Measurements from ENCODE around the gene SUSD6.
"Not testable (repeated sequence)": the region's sequence is repeated elsewhere in the genome, so short reads cannot be mapped to it uniquely, and the experiment has no call there.

Gene SUSD6

DNA sequence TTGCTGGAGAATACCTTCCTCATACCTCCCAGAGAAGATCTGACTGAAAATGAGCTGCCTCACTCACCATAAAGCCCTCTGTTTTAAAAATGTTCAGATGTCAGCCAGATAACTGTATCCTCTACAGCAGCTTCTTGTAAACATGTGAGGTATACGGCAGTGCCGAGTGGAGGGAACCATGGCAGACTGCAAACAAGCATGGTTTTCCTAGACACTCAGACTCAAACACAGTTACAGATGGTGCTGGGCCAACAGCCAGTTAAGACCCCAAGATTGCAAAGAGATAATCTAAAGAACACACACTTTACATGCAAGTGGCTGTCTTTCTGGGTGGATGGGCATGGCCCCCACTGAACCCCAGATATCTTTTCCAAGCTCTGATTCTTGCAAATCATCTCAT lies 20.1 kb upstream of the SUSD6 start:
- DNase-seq (ENCODE audit: low read depth, low spot score), result no peak

DNA sequence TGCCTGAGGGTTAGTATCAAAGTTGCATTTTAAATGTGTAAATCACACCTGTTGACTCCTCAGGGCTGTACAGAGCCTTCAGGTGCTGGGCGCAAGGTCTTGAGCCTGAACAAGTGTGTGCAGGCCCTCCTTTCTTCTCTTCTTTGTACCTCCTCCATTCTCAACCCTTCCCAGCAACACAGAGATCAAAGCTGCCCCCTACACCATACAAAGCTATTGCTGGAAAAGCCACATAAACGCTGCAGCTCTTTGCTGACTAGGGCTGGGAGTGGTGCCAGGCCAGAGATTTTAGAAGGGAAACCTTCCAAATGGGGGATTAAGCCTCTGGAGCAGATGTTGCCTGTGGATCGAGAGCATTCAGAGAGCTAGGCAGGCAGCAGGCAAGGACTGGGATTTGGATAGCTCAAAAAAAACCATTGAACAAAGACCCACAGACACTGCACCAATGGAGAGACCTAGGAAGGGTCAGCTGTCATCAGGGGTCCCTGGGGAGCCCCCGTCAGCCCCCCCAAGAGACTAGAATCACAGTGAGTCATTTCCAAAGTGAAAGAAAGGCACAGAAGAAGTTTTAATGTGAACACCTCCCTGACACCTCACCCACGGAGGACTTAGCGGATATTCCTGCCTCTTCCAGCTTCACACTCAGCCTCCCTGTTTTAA lies 18.2 kb upstream of the SUSD6 start:
- no peak for DNase-seq (ENCODE audit: low read depth, low spot score)

DNA sequence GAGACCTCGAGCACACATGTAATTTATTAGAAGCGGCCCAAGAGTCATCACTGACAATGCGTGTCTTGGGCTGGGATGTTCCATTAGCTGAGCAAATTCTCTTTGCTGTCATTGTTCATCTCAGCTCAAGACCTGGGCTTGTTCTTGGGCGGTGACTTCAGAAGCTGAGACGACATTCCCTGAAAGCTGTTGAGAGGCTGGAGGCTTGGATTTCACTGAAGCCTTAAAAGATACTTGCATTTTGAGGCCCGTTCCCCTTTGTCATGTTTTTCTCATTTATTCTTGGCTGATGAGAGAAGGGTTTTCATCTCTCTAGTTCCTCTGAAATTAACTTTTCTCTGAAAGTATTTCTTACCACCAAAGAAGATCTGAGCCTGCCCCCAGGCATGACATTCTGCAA lies 16.6 kb upstream of the SUSD6 start:
- no peak for DNase-seq (ENCODE audit: low read depth, low spot score)

DNA sequence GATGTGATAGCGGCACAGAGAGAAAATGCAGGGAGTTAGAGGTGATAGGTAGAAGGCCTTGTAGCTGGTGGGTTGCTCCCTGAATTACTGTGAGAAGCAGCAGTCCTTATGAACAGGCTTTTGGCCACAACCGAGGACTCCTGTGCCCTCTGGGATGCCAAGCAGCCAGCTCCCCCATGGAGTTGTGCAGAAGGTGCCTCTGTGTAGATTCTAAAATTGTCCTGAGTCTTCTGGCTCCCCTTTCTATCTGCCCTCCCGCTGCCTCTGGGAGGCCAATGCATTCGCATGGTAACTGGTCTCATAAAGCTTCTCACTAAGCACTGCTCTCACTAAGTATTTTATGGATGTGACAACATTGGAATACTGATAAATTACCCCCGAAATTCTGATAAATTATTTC lies 16.1 kb upstream of the SUSD6 start:
- DNase-seq (ENCODE audit: low read depth, low spot score), result no peak

DNA sequence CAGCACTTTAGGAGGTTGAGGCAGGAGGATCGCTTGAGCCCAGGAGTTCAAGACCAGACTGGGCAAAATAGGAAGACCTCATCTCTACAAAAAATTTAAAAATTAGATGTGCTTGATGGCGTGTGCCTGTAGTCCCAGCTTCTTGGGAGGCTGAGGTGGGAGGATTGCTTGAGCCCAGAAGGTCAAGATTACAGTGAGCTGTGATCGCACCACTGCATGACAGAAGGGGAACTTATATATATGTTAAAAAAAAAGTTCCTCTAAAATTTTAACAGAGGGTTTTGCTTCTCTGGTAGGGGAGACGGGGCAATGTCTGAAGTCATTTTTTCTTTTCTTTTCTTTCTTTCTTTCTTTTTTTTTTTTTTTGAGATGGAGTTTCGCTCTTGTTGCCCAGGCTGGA lies 12.0 kb upstream of the SUSD6 start:
- not testable (repeated sequence) for DNase-seq (ENCODE audit: low read depth, low spot score)

DNA sequence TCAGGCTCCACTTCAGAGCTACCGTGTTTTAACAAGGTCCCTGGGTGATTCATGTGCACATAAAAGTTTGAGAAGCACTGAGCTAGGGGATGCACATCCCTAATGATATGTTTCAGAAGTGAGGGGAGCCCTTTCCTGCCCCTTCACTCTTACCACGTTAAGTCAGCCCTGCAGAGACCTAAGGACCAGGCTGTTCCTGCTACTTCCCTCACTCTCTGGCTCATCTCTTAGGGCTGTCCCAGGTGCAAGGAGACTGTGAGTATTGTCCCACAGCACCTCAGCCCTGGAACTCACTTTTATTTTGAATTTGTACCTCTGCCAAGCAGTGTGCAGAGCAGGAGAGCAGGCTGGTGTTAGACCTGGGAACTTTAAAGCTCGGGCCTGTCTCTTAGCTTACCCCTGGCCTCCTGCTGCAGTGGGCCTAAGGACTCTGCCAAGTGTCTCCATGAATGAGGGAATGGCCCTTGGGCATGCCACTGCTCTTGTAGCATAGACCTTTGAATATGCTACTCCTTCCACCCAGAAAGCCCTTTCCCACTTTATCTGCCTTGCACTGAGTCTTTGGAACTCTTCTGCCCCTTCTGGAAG lies 11.0 kb upstream of the SUSD6 start:
- DNase-seq (ENCODE audit: low read depth, low spot score), result no peak

DNA sequence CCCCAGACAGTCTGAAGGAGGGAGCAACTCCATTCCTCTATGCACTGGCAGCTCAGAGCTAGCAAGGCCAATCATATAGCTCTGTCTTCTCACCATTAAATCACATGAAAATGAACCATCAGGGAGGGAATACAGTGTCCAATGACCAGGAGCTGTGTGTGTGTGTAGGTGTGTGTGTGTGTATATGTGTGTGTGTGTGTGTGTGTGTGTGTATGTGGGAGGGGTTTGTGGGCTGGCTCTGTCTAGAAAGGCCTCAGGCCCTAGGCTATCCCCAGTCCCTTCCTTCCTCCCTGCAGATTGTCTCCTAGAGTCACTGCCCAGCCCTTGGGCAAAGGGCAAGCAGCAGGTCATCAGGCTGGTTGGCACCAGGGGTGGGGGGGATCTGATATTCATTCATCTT lies 5.7 kb upstream of the SUSD6 start:
- DNase-seq (ENCODE audit: low read depth, low spot score), result no peak

DNA sequence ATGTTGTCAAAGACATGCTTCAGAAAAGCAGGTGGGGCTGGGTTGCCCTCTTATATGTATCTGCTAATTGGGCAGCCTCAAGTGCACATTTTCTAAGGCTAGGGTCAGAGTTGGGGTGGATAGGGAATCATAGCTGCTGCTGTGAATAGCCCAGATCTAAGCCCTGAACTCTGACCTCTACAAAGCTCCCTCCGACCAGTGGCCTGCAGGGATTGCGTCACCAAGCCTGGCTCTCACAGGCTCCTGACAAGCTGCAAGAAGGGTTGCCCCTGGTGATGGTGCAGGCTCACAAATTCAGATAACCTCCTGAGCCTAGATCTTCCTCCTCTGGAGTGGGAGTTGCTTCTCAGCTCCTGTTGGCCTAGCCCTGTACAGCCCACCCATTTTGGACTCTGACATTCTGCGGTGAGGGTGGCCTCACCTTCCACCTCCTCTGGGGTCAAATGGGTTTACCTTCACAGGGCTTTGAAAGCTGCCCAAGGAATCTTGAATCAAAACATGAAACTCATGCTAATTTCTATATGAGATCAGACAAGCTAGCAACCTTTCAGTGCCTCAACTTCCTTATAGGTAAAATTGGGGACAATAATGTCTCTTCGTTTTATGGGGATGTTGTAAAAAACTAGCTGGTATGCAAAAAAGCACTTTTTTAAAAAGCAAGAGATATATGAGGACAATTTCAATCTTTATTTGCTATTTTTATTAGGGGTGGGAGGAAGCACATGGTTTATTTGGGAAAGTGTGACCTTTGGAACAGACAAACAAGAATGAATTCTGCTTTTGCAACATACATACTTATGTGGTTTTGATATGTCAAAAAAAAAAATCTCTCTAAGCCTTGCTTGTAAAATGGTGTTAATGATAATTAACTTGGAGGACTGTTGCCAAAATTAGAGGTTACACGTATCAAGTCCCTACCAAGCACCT lies 4.9 kb upstream of the SUSD6 start:
- no peak for DNase-seq (ENCODE audit: low read depth, low spot score)

DNA sequence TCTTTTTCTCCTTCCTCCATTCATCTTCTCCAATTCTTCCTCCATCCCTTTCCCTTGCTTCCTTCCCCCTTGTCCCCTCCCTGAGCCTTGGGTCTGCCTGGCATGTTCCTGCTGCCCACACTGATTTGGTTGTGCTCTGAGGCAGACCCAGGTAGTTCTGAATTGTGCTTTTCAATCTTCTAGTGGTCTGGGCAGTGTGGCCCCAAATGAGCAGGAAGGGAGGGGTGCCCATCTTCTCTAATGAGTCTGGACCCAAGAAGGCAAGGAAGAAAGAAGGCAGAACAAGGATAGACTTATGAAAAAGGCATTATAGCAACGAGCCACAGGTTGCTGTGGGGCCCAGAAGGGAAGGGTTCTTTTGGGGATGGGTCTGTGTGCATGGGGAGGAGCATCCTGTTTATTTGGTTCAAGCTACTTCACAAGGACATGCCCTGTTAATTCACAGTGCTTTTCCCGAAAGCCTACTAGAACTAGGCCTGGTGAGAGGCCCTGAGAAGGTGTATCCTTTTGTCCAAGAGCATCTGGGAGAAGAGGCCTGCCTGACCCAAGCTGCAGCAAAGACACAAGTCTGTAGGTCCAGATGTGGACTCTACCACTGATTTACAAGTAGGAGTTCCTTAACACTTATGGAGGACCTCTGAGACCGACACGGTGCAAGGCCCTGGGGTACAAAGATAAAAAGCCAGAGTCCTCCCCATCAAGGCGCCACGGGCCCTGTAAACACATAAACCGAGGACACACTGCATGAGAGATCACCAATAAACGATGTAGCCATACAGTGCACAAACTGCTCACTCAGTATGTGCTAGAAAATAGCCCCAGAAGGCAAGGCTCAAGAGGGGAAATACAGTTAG lies 1.1 kb upstream of the SUSD6 start:
- no peak for DNase-seq (ENCODE audit: low read depth, low spot score)

DNA sequence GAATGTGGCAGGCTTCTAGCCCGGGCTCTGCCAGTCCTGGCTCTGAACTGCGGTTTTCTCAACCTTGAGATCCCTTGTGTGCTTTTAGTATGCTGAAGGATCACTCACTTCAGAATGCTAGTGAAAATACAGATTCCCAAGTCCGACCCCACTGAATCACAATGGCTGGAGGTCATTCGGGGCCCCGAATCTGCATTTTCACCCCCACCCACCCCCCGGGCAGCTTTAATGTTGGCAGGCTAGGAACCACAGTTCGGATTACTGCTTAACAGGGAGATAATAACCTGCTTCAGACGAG lies 573 bp upstream of the SUSD6 start:
- DNase-seq (ENCODE audit: low read depth, low spot score), result no peak

DNA sequence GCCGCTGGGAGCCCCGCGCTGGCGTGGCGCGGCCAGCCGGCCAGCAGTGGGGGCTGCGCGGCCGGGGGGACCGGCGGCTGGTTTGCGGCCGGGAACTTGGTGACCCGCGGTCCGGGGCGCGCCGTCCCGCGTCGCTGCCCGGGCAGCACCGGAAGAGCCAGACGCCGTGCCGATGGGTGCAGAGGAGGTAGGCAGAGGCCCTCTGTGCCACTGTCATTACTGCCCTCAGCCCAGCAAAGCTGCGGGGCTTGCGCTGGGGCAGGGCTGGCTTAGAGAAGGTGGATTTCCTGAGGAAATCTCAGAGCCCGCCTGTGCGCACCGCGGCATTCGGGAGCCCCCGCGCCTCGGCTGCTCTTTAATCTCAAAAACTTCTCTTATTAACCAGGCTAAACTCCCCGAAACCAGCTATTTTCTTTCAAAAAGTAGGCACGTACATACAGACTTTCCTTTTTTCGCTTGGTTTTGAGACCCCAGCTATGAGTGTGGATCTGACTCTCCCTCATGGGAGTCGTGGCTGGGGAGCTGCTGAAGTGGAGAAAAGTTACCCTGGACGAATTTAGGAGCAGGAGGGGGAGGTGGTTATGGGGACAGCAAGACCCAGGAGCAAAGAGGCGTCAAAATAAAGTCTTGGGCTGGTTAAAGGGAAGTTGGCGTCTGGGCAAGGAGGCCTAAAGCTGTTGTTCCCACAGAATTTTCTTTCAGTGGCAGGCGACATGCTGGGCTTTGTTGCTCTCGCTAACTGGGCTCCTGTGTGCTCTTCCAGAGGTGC lies 802 bp downstream of the SUSD6 start:
- no peak for DNase-seq (ENCODE audit: low read depth, low spot score)

DNA sequence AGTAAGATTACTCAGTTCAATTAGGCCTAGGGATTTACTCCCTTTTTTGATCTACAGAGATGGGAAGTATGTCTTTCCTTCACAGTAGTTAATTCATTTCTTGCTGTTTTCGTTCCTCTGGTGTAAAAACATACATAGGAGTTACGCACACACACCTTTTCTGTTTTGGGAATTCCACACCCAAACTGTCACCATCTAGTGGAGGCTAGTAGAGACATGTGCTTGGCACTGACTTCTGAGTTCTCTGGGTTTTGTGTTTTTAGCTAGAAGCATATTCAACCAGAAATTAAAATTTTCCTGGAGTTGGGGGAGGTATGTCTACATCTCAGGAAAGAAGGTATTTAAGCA lies 1.4 kb downstream of the SUSD6 start:
- no peak for DNase-seq (ENCODE audit: low read depth, low spot score)

DNA sequence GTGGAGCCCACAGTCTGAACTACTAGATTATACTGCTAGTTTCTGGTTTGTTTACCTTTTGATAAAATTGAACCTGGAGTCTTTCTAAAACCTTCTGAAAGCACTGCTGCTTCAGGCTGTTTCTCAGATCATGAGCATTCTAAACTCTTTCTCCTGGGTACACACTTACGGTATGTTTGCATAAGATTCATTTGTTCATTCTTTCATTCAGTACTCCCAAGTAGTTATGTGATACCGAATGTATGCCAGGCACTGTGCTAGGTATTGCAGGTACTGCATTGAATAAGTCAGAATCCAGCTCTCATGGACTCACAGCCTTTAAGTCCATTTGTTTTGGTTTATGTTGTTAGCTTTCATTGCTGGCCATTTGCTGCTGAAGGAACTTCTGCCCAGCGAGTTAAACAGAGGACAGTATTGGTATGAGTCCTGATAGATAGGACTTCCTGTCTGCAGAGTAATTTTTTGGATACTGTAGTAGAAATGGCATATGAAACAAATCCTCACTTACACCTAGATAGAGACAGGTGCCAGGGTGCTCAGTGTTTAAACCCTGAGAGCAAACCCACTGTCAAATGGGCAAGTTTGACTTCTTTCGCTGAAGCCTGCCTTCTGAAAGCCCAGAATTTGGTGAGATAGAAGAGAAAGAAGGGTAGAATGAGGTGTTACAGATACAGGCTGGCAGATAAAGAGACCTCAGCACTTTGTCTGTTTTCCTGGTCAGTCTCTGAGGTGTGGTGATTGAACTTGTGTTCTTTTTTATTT lies 2.1 kb downstream of the SUSD6 start:
- DNase-seq (ENCODE audit: low read depth, low spot score), result no peak

DNA sequence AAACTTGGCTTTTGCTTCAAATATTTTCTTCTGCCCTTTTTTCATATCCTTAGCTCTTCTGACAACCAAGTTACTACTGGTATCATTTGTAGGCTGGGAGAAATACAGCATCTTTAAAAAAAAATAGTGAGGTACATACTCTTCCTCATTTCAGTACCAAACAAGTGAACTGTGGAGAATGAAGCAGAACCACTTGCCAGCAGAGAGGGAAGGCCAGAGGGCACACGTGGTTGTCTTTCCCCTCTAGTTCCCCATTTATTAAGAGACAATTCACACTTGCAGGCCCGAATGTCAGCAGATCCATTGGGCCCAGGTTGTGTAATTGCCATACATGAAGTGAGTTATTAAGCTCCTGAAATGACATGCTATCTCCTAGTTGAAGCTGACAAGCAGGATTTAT lies 3.2 kb downstream of the SUSD6 start:
- no peak for DNase-seq (ENCODE audit: low read depth, low spot score)

DNA sequence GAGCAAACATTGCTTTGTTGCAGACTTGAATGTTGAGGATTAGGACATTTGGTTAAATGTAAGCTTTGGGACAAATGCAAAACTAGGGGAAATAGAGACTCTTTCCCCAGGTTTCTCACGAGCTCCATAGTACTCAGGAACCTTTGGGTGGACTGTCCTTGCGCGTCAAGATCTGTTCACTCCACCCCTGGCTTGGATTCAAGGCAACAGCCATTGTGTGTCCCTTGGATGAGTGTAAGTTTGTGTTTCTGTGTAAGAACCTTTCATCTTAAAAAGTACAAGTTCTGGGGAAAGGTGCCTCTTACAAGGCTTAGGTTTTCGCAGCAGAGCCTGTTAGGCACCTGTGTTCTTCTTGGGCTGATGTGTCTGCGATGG lies 3.7 kb downstream of the SUSD6 start:
- no peak for DNase-seq (ENCODE audit: low read depth, low spot score)

DNA sequence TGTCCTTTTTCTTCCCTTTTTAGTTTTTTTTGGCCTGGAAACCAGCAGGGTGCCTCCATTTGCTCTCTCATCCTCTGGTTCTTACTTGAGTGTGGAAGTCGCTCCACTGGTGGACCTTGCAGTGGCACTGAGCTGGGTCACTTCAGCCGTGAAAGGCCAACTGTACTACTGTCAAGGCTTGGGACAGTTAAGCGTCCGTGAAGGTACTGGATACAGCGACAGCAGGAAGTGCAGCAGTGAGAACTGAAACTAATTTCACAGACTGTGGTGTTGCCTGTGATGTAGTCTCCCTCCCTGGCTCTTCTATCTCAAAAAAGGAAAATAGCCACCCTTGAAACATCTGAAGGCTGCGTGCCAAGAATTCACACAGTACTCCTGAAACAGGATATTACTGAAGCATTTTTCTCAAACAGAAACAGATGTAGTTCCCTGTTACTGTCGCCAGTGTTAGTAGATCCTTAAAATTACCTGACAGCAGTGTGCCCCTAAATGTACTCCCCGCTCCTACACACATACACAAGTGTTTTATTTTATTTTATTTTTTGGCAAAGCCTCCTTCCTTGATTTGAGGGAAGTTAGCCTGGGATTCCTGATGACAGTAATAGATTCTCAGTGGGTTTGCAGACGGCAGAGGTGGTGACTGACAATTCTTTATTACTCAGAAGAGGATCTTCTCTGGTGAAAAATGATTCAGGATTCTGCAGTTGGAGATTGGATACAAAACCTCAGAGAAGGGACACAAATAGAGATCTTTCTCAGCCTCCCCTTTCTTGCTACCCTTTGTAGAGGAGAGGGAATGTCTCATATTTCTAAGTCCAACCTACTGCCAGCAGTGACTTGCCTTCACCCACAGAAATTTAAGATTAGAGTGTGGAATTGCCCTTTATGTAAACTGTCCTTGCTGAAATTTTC lies 4.4 kb downstream of the SUSD6 start:
- DNase-seq (ENCODE audit: low read depth, low spot score), result no peak

DNA sequence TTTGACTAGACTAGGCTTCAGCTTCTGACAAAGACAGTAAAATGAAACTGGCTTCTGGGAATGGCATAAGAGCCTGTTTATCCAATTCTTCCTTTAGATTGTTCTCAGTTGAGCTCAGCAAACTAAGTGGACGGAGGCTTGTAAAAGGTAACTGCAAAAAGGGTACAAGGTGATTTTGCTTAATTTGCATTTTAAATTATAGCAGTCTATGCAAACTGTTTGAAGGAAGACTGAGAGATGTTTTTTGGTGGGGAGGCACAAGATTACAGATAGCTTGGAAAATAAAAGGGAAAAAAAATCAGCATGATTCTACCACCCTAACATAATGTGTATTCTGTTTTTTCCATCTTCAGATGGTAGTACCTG lies 5.0 kb downstream of the SUSD6 start:
- DNase-seq (ENCODE audit: low read depth, low spot score), result no peak

DNA sequence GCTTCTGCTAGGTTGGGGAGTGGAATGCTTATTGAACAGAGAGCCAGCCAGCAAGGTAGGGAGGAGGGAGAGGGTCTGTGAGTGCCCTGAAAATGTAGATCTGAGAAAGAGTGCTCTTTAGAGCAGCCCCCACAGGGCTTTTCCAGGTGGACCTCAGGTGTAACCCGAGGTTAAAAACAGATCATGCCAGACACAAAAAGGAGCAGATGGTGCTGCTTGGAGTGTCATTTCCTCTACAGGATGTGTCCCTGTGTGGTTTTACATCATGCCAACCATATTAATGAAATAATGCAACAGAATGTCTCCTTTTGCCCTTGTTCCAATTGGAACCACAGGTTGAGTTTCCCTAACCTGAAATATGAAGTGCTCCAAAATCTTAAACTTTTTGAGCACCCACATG lies 6.4 kb downstream of the SUSD6 start:
- DNase-seq (ENCODE audit: low read depth, low spot score), result no peak

DNA sequence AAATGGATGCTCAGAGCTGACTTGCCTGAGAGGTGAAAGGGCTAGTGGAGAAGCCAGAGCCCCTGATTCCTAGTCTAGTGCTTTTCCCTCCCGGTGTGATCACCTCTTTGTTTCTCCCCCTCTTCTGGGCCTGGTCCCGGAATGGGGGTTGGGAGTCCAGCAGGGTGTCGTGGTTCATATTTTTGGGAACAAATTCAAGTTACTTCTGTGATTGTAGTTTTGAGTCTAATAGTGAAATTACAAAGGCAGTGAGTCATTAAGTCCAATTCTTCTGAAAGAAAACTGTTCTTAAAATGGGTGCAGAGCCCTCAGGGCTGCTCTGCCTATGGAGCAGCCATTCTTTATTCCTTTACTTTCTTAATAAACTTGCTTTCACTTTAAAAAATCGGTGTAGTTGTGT lies 7.6 kb downstream of the SUSD6 start:
- DNase-seq (ENCODE audit: low read depth, low spot score), result no peak

DNA sequence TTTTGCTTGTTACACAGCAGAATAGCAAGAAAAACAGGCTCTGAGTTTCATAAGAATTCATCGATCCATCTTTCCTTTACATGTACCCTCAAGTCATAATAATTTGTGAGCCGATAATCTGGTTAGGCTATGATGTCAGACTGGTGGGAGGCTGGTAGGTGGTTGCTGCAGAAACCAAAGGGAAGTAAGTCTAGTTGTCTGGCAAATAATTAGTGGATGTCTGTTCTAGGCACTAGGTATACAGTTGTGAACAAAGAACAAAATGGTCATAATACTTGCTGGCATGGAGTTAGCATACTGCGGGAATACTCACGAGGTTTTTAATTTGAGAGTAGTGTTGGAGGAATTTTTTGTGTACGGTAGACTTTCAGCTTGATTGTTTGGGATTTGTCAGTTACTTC lies 8.8 kb downstream of the SUSD6 start:
- no peak for DNase-seq (ENCODE audit: low read depth, low spot score)

Data from activated CD4-positive, CD25-positive, alpha-beta regulatory T cell treated with anti-CD3 and anti-CD28 coated beads, Interleukin-2, amount 50 U/mL, for 16 hours (primary cell).